ENCODE data around the gene PWWP2A. TPM values are rescaled to one million over a fixed set of nuclear protein-coding genes. Genes with fewer than 3 reads are reported as not detected.

Gene PWWP2A
- total RNA-seq, 2 donors from 2014 or later, result 20.5 to 20.8 TPM

- DNase-seq (ENCODE audit: low spot score), result no peak
These were observed 76.6 kb downstream of the PWWP2A start for GRCh38 chr5:160042671-160043070.

More at GRCh38 chr5:160042671-160043070, 76.6 kb downstream of the PWWP2A start:
- intact Hi-C loops (cut with DNase I), result no loop called here

Other genes starting within 250 kb of the PWWP2A start
- gene ADRA1B, start 203.0 kb downstream of the PWWP2A start, total RNA-seq, result 1 to 10 TPM; 4.2 to 8.0 TPM
- 10 to 100 TPM; 41.9 to 42.2 TPM for gene TTC1, start 110.3 kb downstream of the PWWP2A start, total RNA-seq
- not detected for gene FABP6, start 110.1 kb upstream of the PWWP2A start, total RNA-seq
- gene CCNJL, start 193.1 kb upstream of the PWWP2A start, total RNA-seq, result 1 to 10 TPM; 1.0 to 1.2 TPM